ENCODE results near the gene SYPL1. TPM values are rescaled to one million over a fixed set of nuclear protein-coding genes. Genes with fewer than 3 reads are reported as not detected.

The SYPL1 gene
- total RNA-seq, result 39.4 and 42.2 TPM in 2 replicates
- long read RNA-seq, transcript SYPL1-201 (6 exons, 2,127 nt), result minor isoform, 8 of 430 reads
- long read RNA-seq, transcript SYPL1-202 (5 exons, 2,151 nt), result major isoform, 403 of 430 reads
- long read RNA-seq, partial matches to known transcripts, result 2 of 430 reads
- long read RNA-seq, other reads (novel, unspliced or antisense), result 13 of 430 reads

DNA sequence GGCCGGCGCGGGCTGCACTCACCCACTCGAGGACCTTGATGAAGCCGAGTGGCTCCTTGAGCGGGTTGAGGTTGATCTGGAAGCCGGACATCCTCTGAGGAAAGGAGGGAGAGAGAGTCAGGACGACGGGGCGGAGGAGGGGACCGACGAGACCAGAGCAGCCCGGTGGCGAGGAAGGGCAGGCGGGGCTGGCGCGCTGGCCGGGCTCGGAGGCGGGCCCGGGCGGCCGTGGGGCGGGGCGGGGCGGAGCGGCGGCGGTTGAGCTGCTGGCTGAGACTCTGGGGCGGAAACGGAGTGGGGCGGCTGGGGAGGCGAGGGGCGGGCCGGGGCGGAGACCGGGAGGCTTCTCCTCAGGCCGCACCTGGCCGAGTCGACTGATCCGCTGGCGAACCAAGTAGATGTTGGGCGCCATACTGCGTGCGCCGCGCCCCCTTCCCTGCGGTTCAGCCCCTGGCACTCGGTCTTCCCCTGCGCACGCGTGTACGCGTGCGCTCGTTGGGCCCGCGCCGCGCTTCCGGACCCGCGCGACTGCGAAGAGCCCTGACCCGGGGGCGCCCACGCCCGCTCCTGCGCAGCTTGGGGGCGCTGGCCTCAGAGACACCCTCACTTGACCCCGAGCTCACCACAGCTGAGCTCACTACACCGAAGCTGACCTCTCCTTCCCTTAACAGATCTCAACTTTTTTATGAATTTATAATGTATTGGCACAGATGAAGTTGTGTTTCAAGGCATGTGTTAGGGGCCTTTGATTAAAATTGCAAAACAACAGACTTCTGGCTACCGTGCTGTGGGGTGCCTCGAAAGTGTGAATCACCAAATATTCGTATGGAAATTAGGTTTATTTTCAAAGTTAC, at the start of gene SYPL1:
Gene SYPL1, minus strand, starts transcription at position 195 of the 854 bp plus-strand sequence. Its CDS starts 104 bp downstream, at position 91.
- H3K4me1 Mint-ChIP-seq, result peaks cover 31% of the 10 kb centered on the region
- no peaks in the 10 kb centered on the region for H3K36me3 Mint-ChIP-seq (ENCODE audit: low read depth)
- H3K9me3 Mint-ChIP-seq, result no peaks in the 10 kb centered on the region
- peak within 1 kb of the TSS; percentile 92 for H3K4me3 Mint-ChIP-seq
- no peaks in the 10 kb centered on the region for H3K27me3 Mint-ChIP-seq (ENCODE audit: low read depth)
- peak within 1 kb of the TSS; percentile 98 for H3K27ac Mint-ChIP-seq (ENCODE audit: unreplicated experiment)
- no peak for TF ChIP-seq CTCF (conservative IDR thresholded peaks at IDR 0.05)
- peak; percentile 83 for DNase-seq (ENCODE audit: low read depth, low spot score)

DNA sequence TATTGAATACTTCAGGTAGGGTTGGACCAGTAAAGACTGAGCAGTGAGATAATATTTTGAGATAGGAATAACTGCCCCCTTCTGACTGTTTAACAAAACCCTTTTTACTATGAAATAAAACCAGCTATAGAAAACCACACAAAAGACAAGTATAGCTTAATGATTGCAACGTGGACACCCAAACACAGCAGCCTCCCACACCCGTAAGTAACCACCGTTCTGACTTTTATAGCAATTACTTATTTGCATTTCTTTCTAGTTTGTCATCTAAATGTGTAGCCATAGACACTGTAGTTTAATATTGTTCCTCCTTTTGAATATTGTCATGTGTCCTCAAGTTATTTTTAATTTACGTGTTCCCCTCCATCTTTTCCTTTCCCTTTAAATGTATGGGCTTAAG, 42.9 kb upstream of the SYPL1 start:
- Mint-ChIP-seq H3K36me3 (ENCODE audit: low read depth) (no peaks in the 10 kb centered on the region), H3K27ac (ENCODE audit: unreplicated experiment) (no peak overlapping the region), H3K9me3 (peaks cover 7% of the 10 kb centered on the region), H3K4me1 (peaks cover 4% of the 10 kb centered on the region), H3K4me3 (no peak overlapping the region), H3K27me3 (ENCODE audit: low read depth) (peaks cover 4% of the 10 kb centered on the region)
- no peak for DNase-seq (ENCODE audit: low read depth, low spot score)
- no peak for TF ChIP-seq CTCF (conservative IDR thresholded peaks at IDR 0.05)

GRCh38 chr7:106153891-106154449, 41.9 kb upstream of the SYPL1 start:
- DNase-seq (ENCODE audit: low read depth, low spot score), result peak; percentile 76
- Mint-ChIP-seq H3K27me3 (ENCODE audit: low read depth) (no peaks in the 10 kb centered on the region), H3K27ac (ENCODE audit: unreplicated experiment) (no peak overlapping the region), H3K9me3 (peaks cover 3% of the 10 kb centered on the region), H3K4me1 (peaks cover 4% of the 10 kb centered on the region), H3K4me3 (no peak overlapping the region), H3K36me3 (ENCODE audit: low read depth) (no peaks in the 10 kb centered on the region)
- TF ChIP-seq CTCF (conservative IDR thresholded peaks at IDR 0.05), result peak; percentile 96

GRCh38 chr7:106152313-106152665, 40.2 kb upstream of the SYPL1 start:
- H3K4me3 Mint-ChIP-seq, result no peak overlapping the region
- no peaks in the 10 kb centered on the region for H3K27me3 Mint-ChIP-seq (ENCODE audit: low read depth)
- H3K36me3 Mint-ChIP-seq (ENCODE audit: low read depth), result no peaks in the 10 kb centered on the region
- no peak overlapping the region for H3K27ac Mint-ChIP-seq (ENCODE audit: unreplicated experiment)
- H3K9me3 Mint-ChIP-seq, result no peaks in the 10 kb centered on the region
- H3K4me1 Mint-ChIP-seq, result peaks cover 4% of the 10 kb centered on the region
- no peak for TF ChIP-seq CTCF (conservative IDR thresholded peaks at IDR 0.05)
- DNase-seq (ENCODE audit: low read depth, low spot score), result no peak

DNA sequence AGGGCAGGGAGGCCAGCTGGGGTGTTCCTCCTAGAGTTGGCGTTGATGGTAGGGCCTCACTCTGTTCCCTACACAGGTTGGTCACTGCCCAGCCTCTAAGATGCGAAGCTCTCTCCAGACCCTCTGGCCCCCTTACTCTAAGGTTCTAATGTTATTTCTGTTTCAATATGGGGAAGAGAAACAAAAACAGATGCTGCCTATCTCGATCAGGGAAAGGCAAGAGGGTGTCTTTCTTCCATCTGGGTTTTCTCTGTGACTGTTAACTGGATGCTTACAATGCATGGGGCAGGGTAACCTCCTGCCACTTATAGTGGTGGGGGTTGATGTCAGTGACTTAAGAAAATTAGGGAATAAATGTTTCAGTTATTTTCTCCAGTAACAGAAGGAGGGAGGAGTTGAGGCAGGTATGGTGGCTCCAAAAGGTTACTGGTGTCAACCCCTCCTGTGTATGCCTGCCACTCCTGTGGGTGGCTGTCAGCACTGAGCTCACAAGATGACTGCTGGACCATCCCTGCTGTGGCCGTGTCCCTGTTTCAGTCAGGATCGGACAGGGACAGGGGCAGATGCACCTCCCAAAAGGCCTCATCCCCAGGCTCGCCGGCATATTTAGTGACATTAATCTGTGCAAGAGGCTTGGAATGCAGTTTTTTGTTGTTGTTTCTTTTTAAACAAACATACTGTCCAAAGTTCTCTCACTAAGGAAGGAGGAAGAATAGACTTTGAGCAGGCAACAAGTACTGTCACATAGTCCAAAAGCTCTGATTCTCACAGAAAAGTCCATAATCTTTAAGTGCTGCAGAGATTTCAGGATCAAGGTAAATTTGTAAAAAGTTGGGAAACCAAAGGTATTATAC, 39.6 kb upstream of the SYPL1 start:
- no peak for TF ChIP-seq CTCF (conservative IDR thresholded peaks at IDR 0.05)
- no peaks in the 10 kb centered on the region for H3K27me3 Mint-ChIP-seq (ENCODE audit: low read depth)
- H3K27ac Mint-ChIP-seq (ENCODE audit: unreplicated experiment), result no peak overlapping the region
- no peaks in the 10 kb centered on the region for H3K9me3 Mint-ChIP-seq
- no peaks in the 10 kb centered on the region for H3K36me3 Mint-ChIP-seq (ENCODE audit: low read depth)
- H3K4me1 Mint-ChIP-seq, result peaks cover 4% of the 10 kb centered on the region
- H3K4me3 Mint-ChIP-seq, result no peak overlapping the region
- no peak for DNase-seq (ENCODE audit: low read depth, low spot score)
